Measurements from ENCODE around the gene ADSS1. TPM values are rescaled to one million over a fixed set of nuclear protein-coding genes. Genes with fewer than 3 reads are reported as not detected.

The ADSS1 gene
- 0.66 and 0.80 TPM in 2 replicates for total RNA-seq

- intact Hi-C loops (cut with micrococcal nuclease): loop anchor here (1.0 to 5.0 kb wide), 4 partner anchors 28 to 102 kb away; partner anchors contain the start of genes INF2 and ZBTB42
Measured at GRCh38 chr14:104723651-104724406, at the start of gene ADSS1. ADSS1 (plus strand) TSS chr14:104724229; CDS start chr14:104724271, 42 bp downstream.

- intact Hi-C loops (cut with micrococcal nuclease): no loop called here
Measured at GRCh38 chr14:104675447-104675846, 48.6 kb upstream of the ADSS1 start.

- intact Hi-C loops (cut with micrococcal nuclease): no loop called here
Measured at GRCh38 chr14:104676130-104676693, 47.8 kb upstream of the ADSS1 start.

GRCh38 chr14:104676694-104677511 is 47.1 kb upstream of the ADSS1 start:
- intact Hi-C loops (cut with micrococcal nuclease): loop anchor here (1.0 kb wide), 2 partner anchors 12 to 31 kb away; partner anchors contain the start of gene INF2

- intact Hi-C loops (cut with micrococcal nuclease): loop anchor here (1.0 kb wide), 3 partner anchors 12 to 75 kb away; partner anchors contain the start of gene INF2
Measured at GRCh38 chr14:104677512-104678332, 46.3 kb upstream of the ADSS1 start.

- intact Hi-C loops (cut with micrococcal nuclease): loop anchor here (1.0 kb wide), 1 partner anchor 74 kb away; no protein-coding TSS in a partner anchor
Measured at GRCh38 chr14:104678346-104678745, 45.7 kb upstream of the ADSS1 start.

- intact Hi-C loops (cut with micrococcal nuclease): loop anchor here (1.0 kb wide), 1 partner anchor 73 kb away; no protein-coding TSS in a partner anchor
Measured at GRCh38 chr14:104678901-104679705, 44.9 kb upstream of the ADSS1 start.

- intact Hi-C loops (cut with micrococcal nuclease): no loop called here
Measured at GRCh38 chr14:104680056-104680805, 43.8 kb upstream of the ADSS1 start.

GRCh38 chr14:104680806-104681688 is 43.0 kb upstream of the ADSS1 start:
- intact Hi-C loops (cut with micrococcal nuclease): no loop called here

- intact Hi-C loops (cut with micrococcal nuclease): no loop called here
Measured at GRCh38 chr14:104681689-104682074, 42.3 kb upstream of the ADSS1 start.

GRCh38 chr14:104682107-104682593 is 41.9 kb upstream of the ADSS1 start:
- intact Hi-C loops (cut with micrococcal nuclease): no loop called here

GRCh38 chr14:104683653-104684448 is 40.2 kb upstream of the ADSS1 start:
- intact Hi-C loops (cut with micrococcal nuclease): no loop called here

- intact Hi-C loops (cut with micrococcal nuclease): no loop called here
Measured at GRCh38 chr14:104684449-104684821, 39.6 kb upstream of the ADSS1 start.

- intact Hi-C loops (cut with micrococcal nuclease): loop anchor here (5.0 kb wide), 1 partner anchor 37 kb away; the partner anchor contains the start of gene ADSS1
Measured at GRCh38 chr14:104685216-104685997, 38.6 kb upstream of the ADSS1 start.

- intact Hi-C loops (cut with micrococcal nuclease): loop anchor here (5.0 kb wide), 1 partner anchor 36 kb away; the partner anchor contains the start of gene ADSS1
Measured at GRCh38 chr14:104685998-104686610, 37.9 kb upstream of the ADSS1 start.
